HEK293 (cell line): ENCODE results near the gene ARFIP2.

Source experiments
- CTCF ChIA-PET: fragments of 350-600 bp; formaldehyde crosslinking; extraction: SDS; loops from one replicate; lab custom pipeline; 2021; ENCODE audit warnings: antibody characterized with exemption; lab: Yijun Ruan, JAX
- POLR2A ChIA-PET: fragments of 300-600 bp; formaldehyde crosslinking; extraction: SDS; loops from one replicate; lab custom pipeline; 2020; ENCODE audit warnings: antibody characterized with exemption, inconsistent platforms; lab: Yijun Ruan, JAX
- H3K27ac ChIP-seq: fragments of 200-500 bp; sonication (Bioruptor generic); 2 replicates; pipeline ENCODE4 v1.5.1; 2014; ENCODE audit warnings: low read depth, low read length, control low read depth, inconsistent platforms; ENCODE audit errors: extremely low read depth
- H3K36me3 ChIP-seq, 2 experiments: fragments of 200-500 bp in 1 of 2; sonication (Bioruptor generic) in 1 of 2; 1 replicate in 1 of 2; 2 replicates in 1 of 2; pipeline ENCODE4 v1.5.1; 2014 to 2017; ENCODE audit warnings: inconsistent platforms in 2 of 2, low read length in 2 of 2; ENCODE audit not compliant: control insufficient read depth in 2 of 2, insufficient read depth in 1 of 2
- H3K4me1 ChIP-seq: fragments of 200-500 bp; sonication (Bioruptor generic); 2 replicates; pipeline ENCODE4 v1.5.1; 2014; ENCODE audit warnings: mild to moderate bottlenecking, low read length, inconsistent platforms; ENCODE audit not compliant: control insufficient read depth, insufficient read depth
- H3K4me3 ChIP-seq: 2 replicates; pipeline ENCODE4 v1.5.1; 2011; ENCODE audit warnings: low read depth, mild to moderate bottlenecking, control low read depth, low read length, moderate library complexity
- H3K9me3 ChIP-seq: fragments of 200-500 bp; sonication (Bioruptor generic); 2 replicates; pipeline ENCODE4 v1.5.1; 2014; ENCODE audit warnings: low read depth, low read length, inconsistent platforms; ENCODE audit not compliant: control insufficient read depth, insufficient read depth
- CTCF ChIP-seq: fragments of 450-650 bp; formaldehyde crosslinking; IDR thresholded peaks from 2 replicates; pipeline ENCODE4 v1.5.1; 2016; ENCODE audit warnings: missing biosample characterization, missing genetic modification characterization
- IKZF3 ChIP-seq: fragments of 450-650 bp; IDR thresholded peaks from 2 replicates; pipeline ENCODE4 v1.5.0; 2018; ENCODE audit warnings: missing biosample characterization, mild to moderate bottlenecking, missing genetic modification characterization, moderate library complexity
- OSR2 ChIP-seq: fragments of 450-650 bp; formaldehyde crosslinking; IDR thresholded peaks from 2 replicates; pipeline ENCODE4 v1.5.1; 2016; ENCODE audit warnings: missing biosample characterization, missing genetic modification characterization
- SP2 ChIP-seq: fragments of 450-650 bp; formaldehyde crosslinking; IDR thresholded peaks from 2 replicates; pipeline ENCODE4 v1.5.1; 2016; ENCODE audit warnings: missing biosample characterization, missing genetic modification characterization
- ZBTB7A ChIP-seq: fragments of 450-650 bp; formaldehyde crosslinking; IDR thresholded peaks from 2 replicates; pipeline ENCODE4 v1.5.1; 2016; ENCODE audit warnings: low read depth, missing biosample characterization, missing genetic modification characterization
- ZFHX2 ChIP-seq: fragments of 450-650 bp; formaldehyde crosslinking; conservative IDR thresholded peaks from 2 replicates; pipeline ENCODE4 v1.5.1; 2016; ENCODE audit warnings: missing biosample characterization, missing genetic modification characterization
- ZFP3 ChIP-seq: fragments of 450-650 bp; formaldehyde crosslinking; IDR thresholded peaks from 2 replicates; pipeline ENCODE4 v1.5.1; 2016; ENCODE audit warnings: low read depth, missing biosample characterization, missing genetic modification characterization
- ZFP69B ChIP-seq: fragments of 450-650 bp; formaldehyde crosslinking; IDR thresholded peaks from 2 replicates; pipeline ENCODE4 v1.5.1; 2016; ENCODE audit warnings: missing biosample characterization, missing genetic modification characterization
- ZNF112 ChIP-seq: fragments of 450-650 bp; formaldehyde crosslinking; IDR thresholded peaks from 2 replicates; pipeline ENCODE4 v1.5.0; 2017; ENCODE audit warnings: missing biosample characterization, missing genetic modification characterization
- ZNF138 ChIP-seq: fragments of 450-650 bp; formaldehyde crosslinking; IDR thresholded peaks from 2 replicates; pipeline ENCODE4 v1.5.1; 2016; ENCODE audit warnings: missing biosample characterization, missing genetic modification characterization, borderline replicate concordance
- ZNF157 ChIP-seq: fragments of 450-650 bp; formaldehyde crosslinking; IDR thresholded peaks from 2 replicates; pipeline ENCODE4 v1.5.1; 2016; ENCODE audit warnings: missing biosample characterization, missing genetic modification characterization
- ZNF184 ChIP-seq: fragments of 450-650 bp; IDR thresholded peaks from 2 replicates; pipeline ENCODE4 v1.5.1; 2018; ENCODE audit warnings: missing biosample characterization, mild to moderate bottlenecking, missing genetic modification characterization
- ZNF19 ChIP-seq: fragments of 450-650 bp; formaldehyde crosslinking; IDR thresholded peaks from 2 replicates; pipeline ENCODE4; 2016; ENCODE audit warnings: missing biosample characterization, missing genetic modification characterization, low read depth
- ZNF202 ChIP-seq: fragments of 450-650 bp; formaldehyde crosslinking; IDR thresholded peaks from 2 replicates; pipeline ENCODE4 v1.5.1; 2016; ENCODE audit warnings: missing biosample characterization, missing genetic modification characterization, borderline replicate concordance
- ZNF221 ChIP-seq: fragments of 450-650 bp; formaldehyde crosslinking; IDR thresholded peaks from 2 replicates; pipeline ENCODE4 v1.5.1; 2017; ENCODE audit warnings: missing biosample characterization, missing genetic modification characterization, borderline replicate concordance
- ZNF404 ChIP-seq: fragments of 450-650 bp; formaldehyde crosslinking; IDR thresholded peaks from 2 replicates; pipeline ENCODE4 v1.5.1; 2017; ENCODE audit warnings: missing biosample characterization, missing genetic modification characterization
- ZNF501 ChIP-seq: fragments of 450-650 bp; formaldehyde crosslinking; IDR thresholded peaks from 2 replicates; pipeline ENCODE4 v1.5.1; 2016; ENCODE audit warnings: missing biosample characterization, missing genetic modification characterization
- ZNF548 ChIP-seq: fragments of 450-650 bp; formaldehyde crosslinking; IDR thresholded peaks from 2 replicates; pipeline ENCODE4 v1.5.1; 2016; ENCODE audit warnings: missing biosample characterization, missing genetic modification characterization
- ZNF549 ChIP-seq: fragments of 450-650 bp; IDR thresholded peaks from 2 replicates; pipeline ENCODE4 v1.5.1; 2018; ENCODE audit warnings: missing biosample characterization, missing genetic modification characterization, mild to moderate bottlenecking, inconsistent platforms, moderate library complexity
- ZNF596 ChIP-seq: fragments of 450-650 bp; IDR thresholded peaks from 2 replicates; pipeline ENCODE4 v1.5.0; 2018; ENCODE audit warnings: missing biosample characterization, mild to moderate bottlenecking, missing genetic modification characterization, moderate library complexity
- ZNF610 ChIP-seq: fragments of 450-650 bp; formaldehyde crosslinking; IDR thresholded peaks from 2 replicates; pipeline ENCODE4 v1.5.1; 2016; ENCODE audit warnings: missing biosample characterization, missing genetic modification characterization, borderline replicate concordance
- ZNF626 ChIP-seq: fragments of 450-650 bp; sonication (Bioruptor Pico); formaldehyde crosslinking; IDR thresholded peaks from 2 replicates; pipeline ENCODE4 v1.5.1; 2018; ENCODE audit warnings: missing biosample characterization, missing genetic modification characterization, inconsistent platforms
- ZNF747 ChIP-seq: fragments of 450-650 bp; formaldehyde crosslinking; IDR thresholded peaks from 2 replicates; pipeline ENCODE4 v1.5.1; 2016; ENCODE audit warnings: missing biosample characterization, missing genetic modification characterization
- ZNF785 ChIP-seq: fragments of 450-650 bp; formaldehyde crosslinking; IDR thresholded peaks from 2 replicates; pipeline ENCODE4 v1.5.1; 2016; ENCODE audit warnings: missing biosample characterization, missing genetic modification characterization
- ZNF843 ChIP-seq: fragments of 450-650 bp; formaldehyde crosslinking; IDR thresholded peaks from 2 replicates; pipeline ENCODE4 v1.5.1; 2016; ENCODE audit warnings: missing biosample characterization, missing genetic modification characterization
- ZSCAN30 ChIP-seq: fragments of 450-650 bp; IDR thresholded peaks from 2 replicates; pipeline ENCODE4 v1.5.1; 2018; ENCODE audit warnings: missing biosample characterization, mild to moderate bottlenecking, missing genetic modification characterization, moderate library complexity
- ZSCAN4 ChIP-seq: fragments of 450-650 bp; formaldehyde crosslinking; IDR thresholded peaks from 2 replicates; pipeline ENCODE4 v1.5.1; 2017; ENCODE audit warnings: missing biosample characterization, missing genetic modification characterization
- TF ChIP-seq, protein P1 (sequence below): fragments of 450-650 bp; formaldehyde crosslinking; conservative IDR thresholded peaks from 2 replicates; pipeline ENCODE4 v1.5.1; 2016; ENCODE audit warnings: low read depth, missing biosample characterization, missing genetic modification characterization
- TF ChIP-seq, protein P2 (sequence below): fragments of 450-650 bp; IDR thresholded peaks from 2 replicates; pipeline ENCODE4 v1.5.1; 2018; ENCODE audit warnings: missing biosample characterization, mild to moderate bottlenecking, missing genetic modification characterization

The ARFIP2 gene

DNA sequence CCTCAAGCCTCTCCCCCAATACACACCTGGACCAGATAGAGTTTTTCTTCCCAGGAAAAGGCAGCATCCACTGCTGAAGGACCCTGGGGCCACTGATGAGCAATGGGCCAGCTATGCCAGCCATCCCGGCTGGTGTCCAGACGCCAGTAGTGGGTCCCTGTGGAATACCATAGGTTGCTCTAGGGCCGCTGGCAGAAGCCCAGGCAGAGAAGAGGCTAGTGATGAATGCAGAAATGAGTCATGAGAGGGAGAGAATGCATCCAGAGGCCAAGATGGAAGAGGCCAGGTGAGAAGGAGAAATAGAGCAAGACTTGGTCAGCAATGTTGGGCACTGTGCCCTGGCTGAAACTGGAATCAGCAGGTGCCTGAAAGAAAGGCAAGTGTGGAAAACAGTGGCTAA, 49.3 kb downstream of the ARFIP2 start:
- TF ChIP-seq ZNF626 (no peak), ZFP69B (tag by site-specific recombination) (no peak), ZNF138 (tag by site-specific recombination) (no peak), ZNF112 (tag by site-specific recombination) (no peak), ZFHX2 (tag by site-specific recombination) (no peak), ZNF221 (tag by site-specific recombination) (no peak), ZNF747 (tag by site-specific recombination) (no peak), SP2 (tag by site-specific recombination) (no peak), ZNF404 (no peak), ZNF596 (tag by site-specific recombination) (no peak), ZNF549 (tag by site-specific recombination) (no peak), ZBTB7A (no peak), ZNF548 (tag by site-specific recombination) (no peak), ZNF202 (no peak), ZNF610 (tag by site-specific recombination) (no peak), ZNF785 (no peak)
- TF ChIP-seq, protein P1, sequence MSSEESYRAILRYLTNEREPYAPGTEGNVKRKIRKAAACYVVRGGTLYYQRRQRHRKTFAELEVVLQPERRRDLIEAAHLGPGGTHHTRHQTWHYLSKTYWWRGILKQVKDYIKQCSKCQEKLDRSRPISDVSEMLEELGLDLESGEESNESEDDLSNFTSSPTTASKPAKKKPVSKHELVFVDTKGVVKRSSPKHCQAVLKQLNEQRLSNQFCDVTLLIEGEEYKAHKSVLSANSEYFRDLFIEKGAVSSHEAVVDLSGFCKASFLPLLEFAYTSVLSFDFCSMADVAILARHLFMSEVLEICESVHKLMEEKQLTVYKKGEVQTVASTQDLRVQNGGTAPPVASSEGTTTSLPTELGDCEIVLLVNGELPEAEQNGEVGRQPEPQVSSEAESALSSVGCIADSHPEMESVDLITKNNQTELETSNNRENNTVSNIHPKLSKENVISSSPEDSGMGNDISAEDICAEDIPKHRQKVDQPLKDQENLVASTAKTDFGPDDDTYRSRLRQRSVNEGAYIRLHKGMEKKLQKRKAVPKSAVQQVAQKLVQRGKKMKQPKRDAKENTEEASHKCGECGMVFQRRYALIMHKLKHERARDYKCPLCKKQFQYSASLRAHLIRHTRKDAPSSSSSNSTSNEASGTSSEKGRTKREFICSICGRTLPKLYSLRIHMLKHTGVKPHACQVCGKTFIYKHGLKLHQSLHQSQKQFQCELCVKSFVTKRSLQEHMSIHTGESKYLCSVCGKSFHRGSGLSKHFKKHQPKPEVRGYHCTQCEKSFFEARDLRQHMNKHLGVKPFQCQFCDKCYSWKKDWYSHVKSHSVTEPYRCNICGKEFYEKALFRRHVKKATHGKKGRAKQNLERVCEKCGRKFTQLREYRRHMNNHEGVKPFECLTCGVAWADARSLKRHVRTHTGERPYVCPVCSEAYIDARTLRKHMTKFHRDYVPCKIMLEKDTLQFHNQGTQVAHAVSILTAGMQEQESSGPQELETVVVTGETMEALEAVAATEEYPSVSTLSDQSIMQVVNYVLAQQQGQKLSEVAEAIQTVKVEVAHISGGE (tag by site-specific recombination) = no peak
- ChIA-PET POLR2A (no interaction called here), CTCF (interaction anchor here (0.9 to 2.5 kb wide), 3 partner anchors 11 to 74 kb away, joined by 3 to 7 read pairs (median 4); no protein-coding TSS in a partner anchor)
- Histone ChIP-seq H3K36me3 (no peaks in the 10 kb centered on the region), H3K4me3 (no peak overlapping the region), H3K27ac (no peak overlapping the region), H3K4me1 (no peaks in the 10 kb centered on the region), H3K9me3 (no peaks in the 10 kb centered on the region)

DNA sequence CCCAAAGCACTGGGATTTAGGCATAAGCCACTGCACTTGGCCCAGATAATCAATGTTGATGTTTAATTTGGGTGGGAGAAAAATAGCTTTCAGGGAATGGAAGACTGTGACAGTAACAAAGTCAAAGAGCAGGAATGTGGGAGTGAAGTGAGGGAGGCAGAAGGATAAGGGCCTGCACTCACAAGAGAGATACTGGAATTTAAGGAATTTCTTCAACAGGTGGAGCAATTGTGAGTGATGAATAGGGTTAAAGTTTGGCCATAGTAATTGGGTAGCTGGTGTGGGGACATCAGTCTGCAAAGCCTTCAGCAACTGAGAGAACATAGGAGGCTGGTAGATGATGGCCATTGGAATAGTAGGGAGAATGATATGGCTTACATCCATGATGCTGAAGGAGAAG, 53.6 kb downstream of the ARFIP2 start:
- no peaks in the 10 kb centered on the region for H3K9me3 ChIP-seq
- CTCF ChIA-PET = interaction anchor here (0.7 to 5.0 kb wide), 7 partner anchors 11 to 103 kb away, joined by 3 to 43 read pairs (median 3); partner anchors contain the start of gene HPX
- H3K27ac ChIP-seq = no peak overlapping the region
- POLR2A ChIA-PET = no interaction called here
- H3K4me3 ChIP-seq = no peak overlapping the region
- no peaks in the 10 kb centered on the region for H3K4me1 ChIP-seq
- no peaks in the 10 kb centered on the region for H3K36me3 ChIP-seq
- TF ChIP-seq ZNF610 (tag by site-specific recombination) (no peak), ZNF843 (tag by site-specific recombination) (no peak), ZSCAN30 (tag by site-specific recombination) (no peak), ZNF501 (tag by site-specific recombination) (no peak), IKZF3 (no peak), CTCF (tag by site-specific recombination) (no peak), OSR2 (tag by site-specific recombination) (no peak), ZSCAN4 (no peak), ZNF157 (tag by site-specific recombination) (no peak), ZNF184 (no peak), ZNF19 (tag by site-specific recombination) (no peak), ZFP3 (tag by site-specific recombination) (no peak)
- TF ChIP-seq, protein P2, sequence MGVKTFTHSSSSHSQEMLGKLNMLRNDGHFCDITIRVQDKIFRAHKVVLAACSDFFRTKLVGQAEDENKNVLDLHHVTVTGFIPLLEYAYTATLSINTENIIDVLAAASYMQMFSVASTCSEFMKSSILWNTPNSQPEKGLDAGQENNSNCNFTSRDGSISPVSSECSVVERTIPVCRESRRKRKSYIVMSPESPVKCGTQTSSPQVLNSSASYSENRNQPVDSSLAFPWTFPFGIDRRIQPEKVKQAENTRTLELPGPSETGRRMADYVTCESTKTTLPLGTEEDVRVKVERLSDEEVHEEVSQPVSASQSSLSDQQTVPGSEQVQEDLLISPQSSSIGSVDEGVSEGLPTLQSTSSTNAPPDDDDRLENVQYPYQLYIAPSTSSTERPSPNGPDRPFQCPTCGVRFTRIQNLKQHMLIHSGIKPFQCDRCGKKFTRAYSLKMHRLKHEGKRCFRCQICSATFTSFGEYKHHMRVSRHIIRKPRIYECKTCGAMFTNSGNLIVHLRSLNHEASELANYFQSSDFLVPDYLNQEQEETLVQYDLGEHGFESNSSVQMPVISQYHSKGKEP (tag by site-specific recombination) = no peak
